Embryonic facial prominence (tissue), 1 donor: ENCODE measurements around the gene OGFOD2.

Experiments
- DNase-seq: peaks from one replicate; pipeline ENCODE4 v3.0.0-alpha.2; 2016; ENCODE audit errors: extremely low spot score

OGFOD2 gene

DNA sequence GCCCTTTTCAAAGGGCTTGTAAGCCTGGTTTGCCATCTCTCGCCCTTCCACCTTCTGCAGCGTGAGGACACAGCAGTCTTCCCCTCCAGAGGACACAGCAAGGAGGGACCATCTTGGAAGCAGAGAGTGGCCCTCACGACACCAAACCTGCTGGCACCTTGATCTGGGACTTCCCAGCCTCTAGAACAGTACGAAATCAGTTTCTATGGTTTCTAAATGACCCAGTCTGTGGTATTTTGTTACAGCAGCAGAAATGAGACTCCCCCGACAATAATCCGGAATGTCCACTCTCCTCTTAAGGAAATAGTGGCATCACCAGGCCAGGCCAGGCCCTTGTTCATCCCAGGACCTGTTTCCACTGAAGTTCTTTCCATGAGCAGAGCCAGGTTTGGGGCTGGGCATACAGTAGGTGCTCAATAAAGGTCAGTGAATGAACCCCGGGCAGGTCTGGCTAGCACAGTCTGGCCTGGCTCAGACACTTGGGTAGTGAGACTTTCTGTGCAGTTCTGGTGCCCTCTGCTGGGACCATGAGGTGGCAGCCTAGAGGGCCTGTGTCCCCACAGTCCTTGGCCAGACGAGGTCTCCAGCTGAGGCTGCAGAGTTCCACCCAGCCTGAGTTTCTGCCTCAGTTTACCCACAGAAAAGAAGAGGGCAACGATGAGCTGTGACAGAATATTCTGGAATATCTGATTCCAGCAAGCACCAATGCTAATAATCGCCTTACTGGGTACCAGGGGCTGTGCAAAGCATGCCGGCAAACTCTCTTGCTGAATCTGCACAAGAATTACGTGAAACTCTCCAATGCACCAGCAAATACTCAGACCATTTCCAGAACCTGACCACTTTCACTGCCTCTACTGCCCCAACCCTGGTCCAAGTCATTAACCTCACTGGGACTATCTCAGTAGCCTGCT, 22.8 kb upstream of the OGFOD2 start:
- no peak for DNase-seq

DNA sequence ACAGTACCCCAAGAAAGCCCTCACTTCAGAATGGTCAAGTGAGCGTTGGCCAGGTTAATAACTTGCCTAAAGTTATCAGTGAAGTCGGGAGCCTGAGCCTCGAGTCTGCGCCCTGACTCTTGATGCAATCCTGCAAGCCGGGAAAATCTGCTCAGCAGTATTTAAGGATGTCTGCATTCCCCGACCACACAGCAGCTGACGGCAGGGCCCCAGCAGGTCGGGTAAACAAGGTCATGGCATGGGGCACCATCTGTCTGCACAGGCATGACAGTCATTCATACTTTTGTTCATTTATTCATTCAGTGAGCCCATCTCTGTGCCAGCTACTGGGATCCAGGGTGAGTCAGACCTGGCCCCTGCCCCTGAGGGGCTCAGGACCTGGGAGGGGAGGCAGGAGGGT, 19.9 kb upstream of the OGFOD2 start:
- DNase-seq, result no peak

DNA sequence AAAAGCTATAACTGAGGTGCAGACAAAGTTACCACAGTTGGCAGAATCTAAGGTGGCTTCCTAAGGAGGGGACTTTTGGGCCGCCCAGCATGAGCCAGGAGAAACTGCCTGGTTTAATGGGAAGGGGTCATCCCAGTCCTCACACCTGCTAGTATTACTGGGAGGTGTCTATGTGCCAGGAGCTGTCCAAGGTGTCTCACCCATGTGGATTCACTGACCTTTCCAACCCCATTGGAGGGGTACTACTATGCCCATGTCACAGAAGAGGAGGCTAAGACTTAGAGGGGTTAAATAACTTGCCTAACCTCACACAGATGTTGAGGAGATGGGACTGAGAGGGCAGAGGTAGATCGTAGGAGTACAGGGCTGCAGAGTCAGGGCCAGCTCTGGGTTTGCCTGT, 19.0 kb upstream of the OGFOD2 start:
- DNase-seq, result no peak

DNA sequence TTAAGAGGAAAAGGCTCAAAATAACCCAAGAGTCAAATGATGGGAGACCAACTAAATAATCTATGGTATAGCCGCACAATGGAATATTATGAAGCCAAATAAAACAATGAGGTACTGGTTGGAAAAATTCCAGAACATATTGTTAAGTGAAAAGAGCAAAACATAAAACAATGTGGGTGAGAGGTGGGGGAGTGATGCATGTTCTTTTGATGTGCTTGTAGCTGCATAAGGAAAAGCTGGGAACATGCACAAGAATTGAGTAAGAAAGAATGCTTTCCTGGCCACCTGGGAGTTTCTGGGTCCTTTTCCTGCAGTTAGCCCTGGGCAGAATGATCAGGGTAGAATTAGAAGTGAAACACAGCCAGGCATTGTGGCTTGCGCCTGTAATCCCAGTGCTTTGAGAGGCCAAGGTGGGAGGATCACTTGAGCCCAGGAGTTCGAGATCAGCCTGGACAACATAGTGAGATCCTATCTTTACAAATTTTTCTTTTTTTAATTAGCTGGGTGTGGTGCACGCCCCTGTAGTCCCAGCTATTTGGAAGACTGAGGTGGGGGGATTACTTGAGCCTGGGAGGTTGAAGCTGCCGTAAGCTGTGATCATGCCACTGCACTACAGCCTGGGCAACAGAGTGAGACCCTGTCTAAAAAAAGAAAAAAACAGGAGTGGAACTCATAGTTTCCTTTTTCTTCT, 16.7 kb upstream of the OGFOD2 start:
- DNase-seq, result no peak

DNA sequence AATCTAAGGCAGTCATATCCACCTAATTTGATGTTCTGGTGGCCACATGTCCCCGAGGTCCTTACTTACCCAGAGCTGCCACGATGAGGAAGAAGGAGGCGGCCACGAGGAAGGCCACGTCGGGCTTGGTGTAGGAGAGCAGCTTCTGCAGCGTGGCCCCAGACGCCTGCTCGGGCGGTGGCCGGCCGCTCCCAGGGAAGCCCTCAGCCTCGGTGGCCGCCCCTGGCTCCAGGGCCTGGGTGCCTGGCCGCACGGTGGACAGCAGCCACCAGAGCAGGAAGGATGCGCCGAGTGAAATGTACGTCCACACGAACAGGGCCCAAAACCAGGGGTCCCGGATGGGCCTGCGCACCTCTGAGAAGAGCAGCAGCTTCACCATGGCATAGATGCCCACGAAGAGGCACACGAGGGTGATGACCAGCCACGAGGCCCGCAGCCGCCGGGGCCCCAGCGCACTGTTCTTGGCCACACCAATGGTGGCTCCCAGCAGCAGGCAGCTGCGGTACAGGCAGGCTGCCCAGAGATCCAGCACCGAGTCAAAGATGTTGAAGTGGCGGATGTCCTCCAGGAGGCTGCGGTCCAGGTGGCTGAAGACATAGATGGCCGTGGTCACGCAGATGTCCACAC, 15.4 kb upstream of the OGFOD2 start:
- DNase-seq, result no peak

DNA sequence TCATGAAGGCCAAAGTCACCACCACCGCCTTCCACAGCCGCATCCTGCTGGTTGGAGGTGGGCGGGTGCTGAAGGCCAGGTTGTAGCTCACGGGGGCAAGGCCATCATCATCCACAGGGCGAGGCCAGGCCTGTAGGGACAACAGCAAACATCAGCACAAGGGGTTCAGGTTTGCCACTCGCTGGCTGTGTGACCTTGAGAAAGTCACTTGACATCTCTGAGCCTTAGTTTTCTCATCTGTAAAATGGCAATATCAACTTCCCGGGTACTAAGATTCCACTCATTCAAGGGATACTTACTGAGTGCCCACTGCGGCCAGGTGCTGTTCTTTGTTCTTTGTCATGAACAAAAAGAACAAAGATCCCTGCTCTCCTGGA, 14.9 kb upstream of the OGFOD2 start:
- no peak for DNase-seq

DNA sequence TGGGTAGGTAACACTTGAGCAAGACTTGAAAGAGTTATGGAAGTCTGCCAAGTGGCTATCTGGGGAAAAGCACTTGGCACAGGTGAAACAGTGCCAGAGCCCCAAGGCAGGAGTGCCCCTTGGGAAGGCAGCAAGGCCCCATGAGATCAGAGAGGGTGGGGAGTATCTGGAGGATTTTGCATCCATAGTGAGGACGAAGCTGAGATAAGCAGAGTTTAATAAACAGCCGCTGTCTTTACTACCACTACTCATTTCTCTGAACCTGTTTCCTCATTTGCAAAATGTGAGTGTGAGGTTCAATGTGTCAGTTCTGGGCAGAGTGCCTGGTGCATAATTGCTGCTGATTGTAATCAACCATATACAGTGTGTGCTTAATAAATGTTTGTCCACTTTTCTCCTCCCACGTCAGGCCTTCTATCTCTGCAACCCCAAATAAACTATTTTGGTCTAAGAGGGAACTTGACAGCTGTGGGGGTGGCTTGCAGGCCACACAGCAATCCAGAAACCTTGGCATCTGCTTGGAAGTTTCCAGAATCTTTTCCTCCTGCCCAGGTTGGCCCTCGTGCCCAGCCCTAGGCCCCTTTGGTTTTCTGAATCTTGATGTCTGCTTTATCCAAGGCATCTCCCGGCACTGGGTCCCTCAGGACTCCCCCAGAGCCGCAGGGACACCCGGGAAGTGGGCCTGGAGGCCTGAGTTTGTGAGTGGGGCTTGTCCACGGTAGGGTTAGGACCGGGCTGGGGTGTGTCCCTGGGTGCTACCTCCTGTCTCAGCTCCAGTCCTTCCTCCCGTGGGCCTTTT, 13.3 kb upstream of the OGFOD2 start:
- DNase-seq, result no peak

DNA sequence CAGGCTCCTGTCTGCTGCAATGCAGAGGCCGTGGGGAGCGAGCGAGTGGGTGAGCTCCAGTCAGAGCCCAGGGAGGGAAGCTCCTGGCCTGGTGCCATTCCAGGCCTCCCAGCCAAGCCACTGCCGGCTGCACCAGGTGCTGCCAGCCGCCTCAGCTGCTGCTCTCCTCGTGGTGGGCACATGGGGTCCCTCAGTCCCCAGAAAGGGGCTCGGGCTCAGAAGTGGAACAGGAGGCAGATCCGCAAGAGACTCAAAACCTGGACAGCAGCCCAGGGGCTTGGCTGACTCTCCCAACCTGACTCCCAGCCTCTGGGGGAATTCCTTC, 11.1 kb upstream of the OGFOD2 start:
- DNase-seq, result no peak

DNA sequence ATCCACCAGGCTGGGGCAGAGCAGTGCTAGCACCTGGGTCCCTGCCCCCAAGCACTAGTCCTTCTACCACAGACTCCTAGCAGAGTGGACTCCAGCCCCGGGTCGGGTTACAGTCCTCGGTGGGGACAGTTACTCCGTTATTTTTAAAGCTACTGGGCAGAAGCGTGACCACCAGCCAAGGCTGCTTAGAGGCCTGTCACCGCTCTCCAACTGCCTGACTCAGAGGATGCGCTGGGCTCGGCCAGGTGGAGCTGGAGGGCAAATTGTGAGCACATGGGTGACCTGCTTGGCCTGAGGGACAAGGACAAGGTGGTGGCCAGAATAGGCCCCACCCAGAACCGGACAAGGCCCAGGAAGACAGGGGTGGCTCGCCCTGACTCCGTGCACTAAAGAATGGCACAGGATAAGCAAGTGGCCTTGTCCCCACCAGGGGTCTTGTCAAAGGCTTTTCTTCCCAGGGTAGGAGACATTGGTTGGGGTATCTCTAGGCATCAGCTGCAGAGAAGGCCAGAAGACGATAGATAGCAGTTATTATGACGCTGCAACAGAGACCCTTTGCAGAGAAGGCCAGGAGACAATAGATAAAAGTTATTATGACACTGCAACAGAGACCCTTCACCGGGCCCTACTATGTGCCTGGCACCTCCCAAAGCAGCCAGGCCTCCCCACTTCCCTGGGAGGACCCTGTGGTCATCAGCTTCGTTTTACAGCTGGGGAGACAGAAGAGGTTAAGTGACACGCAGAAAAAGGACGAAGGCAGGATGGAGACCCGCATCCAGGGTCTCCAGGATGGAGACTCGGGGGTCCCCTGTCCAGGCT, 10.4 kb upstream of the OGFOD2 start:
- DNase-seq, result no peak

DNA sequence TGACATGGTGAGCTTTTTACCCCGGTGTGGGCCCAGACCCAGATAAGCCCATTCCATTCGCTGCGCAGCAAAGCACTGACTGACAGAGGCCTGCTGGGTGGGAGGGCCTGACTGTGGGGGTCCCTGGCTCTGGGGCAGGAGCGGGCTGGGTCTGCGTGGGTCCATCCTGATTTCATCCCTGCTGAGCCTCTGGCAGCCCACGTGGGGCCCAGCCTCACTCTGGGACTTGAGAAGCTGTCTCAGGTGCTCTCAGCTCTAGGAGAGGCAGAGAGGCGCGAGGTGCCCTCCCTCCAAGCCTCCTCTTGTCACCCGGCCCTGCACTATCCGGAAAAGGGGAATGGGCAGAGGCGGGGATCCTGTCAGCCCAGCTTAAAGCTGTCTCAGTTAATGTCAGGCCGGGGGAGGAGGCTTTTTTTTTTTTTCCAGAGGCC, 9.7 kb upstream of the OGFOD2 start:
- DNase-seq, result no peak

DNA sequence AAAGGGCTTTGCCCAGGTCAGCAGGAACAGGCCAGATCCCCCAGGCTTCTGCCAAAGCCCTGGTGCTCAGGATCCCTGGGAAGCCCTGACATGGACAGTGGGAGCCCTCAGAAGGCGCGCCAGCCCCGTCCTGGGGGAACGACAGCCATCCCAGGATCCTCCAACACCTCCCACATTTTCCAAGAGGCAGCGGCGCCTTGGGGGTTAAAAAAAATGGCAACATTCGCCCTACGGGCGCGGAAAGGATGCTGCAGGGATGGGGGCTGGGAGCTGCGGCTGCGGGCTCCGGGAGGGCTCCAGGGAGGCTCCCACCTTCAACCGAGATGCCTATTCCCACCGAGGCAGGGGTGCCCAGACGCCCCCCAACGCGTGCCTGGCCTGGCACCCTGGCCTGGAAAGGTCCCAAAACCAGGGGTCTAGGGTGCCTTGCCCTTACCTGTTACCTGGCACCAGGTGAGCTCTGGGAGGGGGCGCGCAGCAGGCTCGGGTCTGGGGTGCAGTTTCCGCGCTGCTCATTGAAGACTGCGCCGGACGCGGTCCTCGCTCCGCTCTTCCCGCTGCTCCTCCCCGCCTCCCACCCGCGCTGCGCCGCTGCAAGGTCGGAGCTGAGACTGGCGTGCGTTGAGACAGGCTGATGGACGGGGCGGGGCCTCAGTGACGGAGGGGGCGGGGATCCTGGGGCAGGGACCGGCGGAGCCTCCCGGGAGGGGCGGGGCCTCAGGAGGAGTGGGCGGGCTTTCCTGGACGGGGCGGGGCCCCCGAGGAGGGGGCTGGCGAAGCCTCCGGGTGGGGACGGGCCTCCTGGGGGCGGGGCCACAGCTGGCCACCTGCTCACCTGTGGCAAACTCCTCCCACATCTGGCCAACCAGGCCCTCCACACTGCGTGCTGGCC, 8.9 kb upstream of the OGFOD2 start, which contains the start of gene ABCB9:
Gene ABCB9, minus strand, starts transcription at position 613 of the 892 bp plus-strand sequence. CDS start 6,228 bp downstream, outside the sequence.
- peak; percentile 75 for DNase-seq

DNA sequence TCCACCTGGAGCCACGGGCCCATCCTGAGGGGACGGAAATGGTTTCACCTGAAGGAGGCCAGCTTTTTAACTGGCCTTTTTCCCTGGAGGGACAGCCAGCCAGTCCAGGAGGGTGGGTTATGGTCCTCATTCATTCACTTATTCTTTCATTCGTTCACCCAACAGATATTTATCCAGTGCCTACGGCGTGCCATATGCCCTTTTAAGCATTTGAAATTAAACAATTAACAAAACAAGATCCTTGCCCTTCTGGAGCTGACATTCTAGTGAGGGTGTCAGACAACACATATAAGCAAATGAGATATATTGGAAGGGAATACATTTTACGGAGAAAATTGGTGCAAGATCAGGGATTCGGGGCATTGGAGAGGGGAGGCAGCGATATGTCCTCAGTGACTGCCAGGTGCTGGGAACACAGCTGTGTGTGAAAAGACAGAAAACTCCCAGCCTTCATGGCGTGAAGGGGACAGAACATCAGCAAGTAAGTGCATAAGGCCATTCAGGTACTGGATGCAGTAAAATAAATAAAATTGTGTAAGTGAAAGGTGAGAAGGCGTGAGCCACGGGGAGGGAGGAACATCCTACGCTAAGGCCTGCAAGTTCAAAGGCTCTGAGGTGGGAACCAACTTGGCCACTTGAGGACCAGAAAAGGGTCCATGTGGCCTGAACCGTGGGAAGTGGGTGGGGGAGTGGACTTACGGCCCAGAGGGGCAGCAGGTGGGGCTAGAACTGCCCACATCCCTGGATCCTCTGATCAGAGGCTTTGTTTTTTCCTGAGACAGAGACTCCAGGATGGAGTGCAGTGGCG, 8.1 kb upstream of the OGFOD2 start:
- no peak for DNase-seq

DNA sequence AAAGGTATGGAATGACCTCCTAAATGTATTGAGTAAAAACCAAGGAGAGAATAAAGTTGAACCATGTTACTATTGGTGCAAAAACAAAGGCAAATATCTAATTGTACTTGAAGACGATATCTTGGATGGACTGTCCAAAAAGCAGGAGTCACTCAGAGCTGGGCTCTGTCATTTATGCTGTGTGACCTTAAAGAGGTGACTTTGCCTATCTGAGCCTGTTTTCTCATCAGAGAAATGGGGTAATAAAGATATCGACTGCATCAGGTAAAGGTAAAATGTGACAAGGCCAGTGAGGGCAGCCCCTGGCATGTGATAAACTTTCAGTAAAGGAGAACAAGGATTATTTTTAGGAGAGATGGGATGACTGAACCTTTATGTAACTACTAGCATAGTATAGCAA, 6.9 kb upstream of the OGFOD2 start:
- no peak for DNase-seq

DNA sequence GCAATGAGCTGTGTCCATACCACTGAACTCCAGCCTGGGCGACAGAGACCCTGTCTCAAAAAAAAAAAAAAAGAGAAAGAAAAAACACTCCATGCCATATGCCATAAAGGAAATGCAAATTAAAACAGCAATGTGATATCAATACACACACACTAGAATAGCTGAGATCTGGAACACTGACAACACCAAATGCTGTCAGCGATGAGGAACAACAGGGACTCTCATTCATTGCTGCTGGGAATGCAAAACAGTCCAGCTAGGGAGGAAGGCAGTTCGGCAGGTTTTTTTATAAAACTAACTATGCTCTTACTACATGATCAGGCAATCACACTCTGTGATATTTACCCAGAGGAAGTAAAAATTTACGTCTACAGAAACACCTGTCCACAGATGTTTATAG, 5.4 kb upstream of the OGFOD2 start:
- DNase-seq, result no peak

DNA sequence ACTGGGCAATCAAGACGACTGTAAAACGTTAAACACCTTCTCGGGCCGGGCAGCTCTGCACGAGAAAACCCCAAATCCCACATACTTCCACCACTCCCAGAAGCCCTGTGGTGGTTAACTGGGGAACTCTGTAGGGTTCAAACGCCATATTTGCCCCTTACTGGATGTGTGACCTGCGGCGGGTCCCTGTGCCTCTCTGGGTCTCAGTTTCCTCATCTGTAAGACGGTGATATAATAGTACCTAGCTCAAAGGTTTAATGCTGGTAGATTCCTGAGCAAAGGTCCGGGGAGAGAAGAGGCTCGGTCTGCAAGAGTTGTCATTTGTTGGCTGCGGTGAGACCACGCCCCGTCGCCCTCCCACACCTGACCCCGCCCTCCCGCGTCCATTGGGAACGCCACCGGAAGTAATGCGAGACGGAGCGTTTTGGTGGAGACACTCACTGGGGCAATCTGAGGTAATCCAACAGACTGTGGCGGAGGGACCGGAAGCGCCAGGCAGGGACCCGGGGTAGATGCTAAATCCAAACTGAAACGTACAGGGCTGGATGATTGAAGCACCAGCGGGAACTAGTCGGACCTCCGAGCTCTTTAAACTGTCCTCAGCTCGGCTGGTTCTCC, 661 bp upstream of the OGFOD2 start:
- peak; percentile 94 for DNase-seq

DNA sequence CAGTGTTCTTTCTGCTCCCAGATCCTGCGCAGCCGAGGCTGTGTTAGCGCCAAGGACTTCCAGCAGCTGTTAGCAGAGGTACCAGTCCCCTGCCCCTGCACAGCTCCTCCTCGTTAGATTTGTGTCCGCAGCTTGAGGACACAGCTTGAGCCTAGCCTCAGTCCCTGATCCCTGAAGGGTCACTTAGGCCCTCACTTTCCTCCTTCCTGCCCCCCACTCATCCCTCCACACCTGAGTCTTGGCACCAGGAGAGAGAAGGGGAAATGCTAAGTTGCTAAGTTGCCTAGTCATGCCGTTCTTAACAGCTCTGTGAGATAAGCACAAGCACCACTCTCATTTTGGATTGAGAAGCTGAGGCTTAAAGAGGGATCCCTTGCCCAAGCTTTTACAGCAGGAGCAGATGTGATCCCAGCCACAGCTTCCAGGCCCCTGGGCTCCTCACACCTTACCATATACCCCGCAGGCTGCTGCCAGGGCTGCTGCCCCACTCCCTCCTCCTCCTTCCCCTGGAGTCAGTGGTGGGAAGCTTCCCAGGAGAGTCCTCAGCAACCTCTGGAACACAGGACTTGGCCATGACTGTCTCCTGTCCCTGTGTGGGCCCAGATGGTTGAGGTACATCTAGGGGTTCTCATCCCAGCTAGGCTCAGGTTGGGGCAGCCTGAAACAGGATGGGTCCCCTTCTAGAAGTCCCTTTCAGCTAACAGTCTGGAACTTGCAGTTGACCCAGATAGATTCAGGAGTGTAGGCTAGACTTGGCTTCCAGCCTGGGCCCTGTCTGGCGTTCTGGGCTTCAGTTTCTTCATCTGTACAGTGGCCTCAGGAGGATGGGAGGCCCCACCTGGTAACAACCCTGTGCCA, 975 bp downstream of the OGFOD2 start:
- DNase-seq, result no peak

DNA sequence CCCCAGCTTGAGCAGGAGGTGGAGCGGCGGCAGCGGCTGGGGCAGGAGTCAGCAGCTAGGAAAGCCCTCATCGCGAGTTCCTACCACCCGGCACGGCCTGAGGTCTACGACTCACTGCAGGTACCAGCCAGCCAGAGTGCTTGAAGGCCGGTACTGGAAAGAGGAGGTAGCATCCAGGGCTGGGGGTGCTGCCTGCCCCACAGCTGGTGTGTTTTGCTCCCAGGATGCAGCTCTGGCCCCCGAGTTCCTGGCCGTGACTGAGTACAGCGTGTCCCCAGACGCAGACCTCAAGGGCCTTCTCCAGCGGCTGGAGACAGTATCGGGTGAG, 1.6 kb downstream of the OGFOD2 start:
- no peak for DNase-seq

DNA sequence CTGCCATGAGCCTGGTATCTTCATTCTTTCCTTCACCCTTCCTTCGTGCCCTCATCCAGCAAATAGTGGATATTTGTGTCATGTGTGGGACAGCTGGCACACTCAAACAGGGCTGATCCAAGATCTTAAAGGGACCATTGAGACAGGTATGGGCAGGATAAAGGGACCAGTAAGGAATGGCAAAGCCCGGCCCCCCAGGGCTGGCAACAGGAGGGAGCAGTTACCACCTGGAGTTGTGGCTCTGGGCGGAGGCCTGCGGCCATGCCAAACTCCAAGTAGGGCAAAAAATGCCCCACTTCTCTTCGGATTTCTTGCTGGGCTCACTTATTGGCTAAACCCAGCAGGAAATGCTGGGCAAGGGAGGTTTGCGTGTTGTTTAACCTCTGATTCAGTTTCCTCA, 2.1 kb downstream of the OGFOD2 start:
- DNase-seq, result no peak
